ENCODE results near the gene ZMIZ1. TPM values are rescaled to one million over a fixed set of nuclear protein-coding genes. Genes with fewer than 3 reads are reported as not detected.

ZMIZ1 gene
- total RNA-seq, 1 experiment from 2014 or later = 34.2 TPM

GRCh38 chr10:79323602-79324001, 254.8 kb downstream of the ZMIZ1 start:
- no peaks in the 10 kb centered on the region for H3K27me3 ChIP-seq (ENCODE audit: control insufficient read depth, insufficient read depth, low read length)
- no peaks in the 10 kb centered on the region for H3K36me3 ChIP-seq (ENCODE audit: control insufficient read depth, insufficient read depth, low read length)
- DNase-seq (ENCODE audit: low read depth, low spot score) (no peak), ATAC-seq (no peak)
- in situ Hi-C loops (cut with HindIII; ENCODE audit: low pct_unique_long_range_greater_than_20kb, low sequenced_read_pairs) = no loop called here
- H3K9me3 ChIP-seq (ENCODE audit: control insufficient read depth, insufficient read depth, low read depth, low read length) = no peaks in the 10 kb centered on the region
- H3K27ac ChIP-seq (ENCODE audit: low read length) = no peak overlapping the region
- BruUV-seq (replicated peaks) = no TSS peak
- H3K4me1 ChIP-seq (ENCODE audit: control insufficient read depth, insufficient read depth, low read length) = no peaks in the 10 kb centered on the region
- intact Hi-C loops (cut with micrococcal nuclease; ENCODE audit: unreplicated experiment) = no loop called here
- ChIA-PET CTCF (no interaction called here), POLR2A (interaction anchor here (0.6 kb wide), 1 partner anchor 32 kb away, joined by 3 read pairs; no protein-coding TSS in a partner anchor)
- H3K4me3 ChIP-seq (ENCODE audit: low read depth in 2 of 2, low read length in 2 of 2) = no peak overlapping the region
- TF ChIP-seq POLR2AphosphoS5 (IDR thresholded peaks at IDR 0.05; ENCODE audit: low read depth, low read length) = no peak
- no peak for TF ChIP-seq REST (IDR thresholded peaks at IDR 0.05; ENCODE audit: insufficient read depth in 1 of 2, low read depth in 2 of 2, low read length in 1 of 2)
- no peak for TF ChIP-seq SIN3A (IDR thresholded peaks at IDR 0.05; ENCODE audit: borderline replicate concordance, insufficient read depth, low read depth, low read length)
- no peak for TF ChIP-seq CTCF (IDR thresholded peaks at IDR 0.05)

- CTCF ChIA-PET = no interaction called here
- intact Hi-C loops (cut with micrococcal nuclease; ENCODE audit: unreplicated experiment) = no loop called here
These were observed 255.4 kb downstream of the ZMIZ1 start for GRCh38 chr10:79324032-79324695.

More at GRCh38 chr10:79324032-79324695, 255.4 kb downstream of the ZMIZ1 start:
- Histone ChIP-seq H3K9me3 (ENCODE audit: control insufficient read depth, insufficient read depth, low read depth, low read length) (no peaks in the 10 kb centered on the region), H3K4me1 (ENCODE audit: control insufficient read depth, insufficient read depth, low read length) (no peaks in the 10 kb centered on the region), H3K27ac (ENCODE audit: low read length) (no peak overlapping the region), H3K36me3 (ENCODE audit: control insufficient read depth, insufficient read depth, low read length) (no peaks in the 10 kb centered on the region), H3K27me3 (ENCODE audit: control insufficient read depth, insufficient read depth, low read length) (no peaks in the 10 kb centered on the region), H3K4me3 (ENCODE audit: low read depth in 2 of 2, low read length in 2 of 2) (no peak overlapping the region)
- ATAC-seq (no peak), DNase-seq (ENCODE audit: low read depth, low spot score) (no peak)
- POLR2A ChIA-PET = interaction anchor here (0.6 kb wide), 1 partner anchor 31 kb away, joined by 3 read pairs; no protein-coding TSS in a partner anchor
- no TSS peak for BruUV-seq (replicated peaks)
- in situ Hi-C loops (cut with HindIII; ENCODE audit: low pct_unique_long_range_greater_than_20kb, low sequenced_read_pairs) = no loop called here
- TF ChIP-seq CTCF (IDR thresholded peaks at IDR 0.05) = no peak
- no peak for TF ChIP-seq POLR2AphosphoS5 (IDR thresholded peaks at IDR 0.05; ENCODE audit: low read depth, low read length)
- no peak for TF ChIP-seq REST (IDR thresholded peaks at IDR 0.05; ENCODE audit: insufficient read depth in 1 of 2, low read depth in 2 of 2, low read length in 1 of 2)
- no peak for TF ChIP-seq SIN3A (IDR thresholded peaks at IDR 0.05; ENCODE audit: borderline replicate concordance, insufficient read depth, low read depth, low read length)
- TF ChIP-seq TCF7L2 (IDR thresholded peaks at IDR 0.05; ENCODE audit: low read depth, low read length) = no peak
